NCI-H526 (cell line): Measurements from ENCODE around the gene CHST7.

Experiments
- DNase-seq, 2 experiments: peaks; one replicate each; lab custom pipeline; 2025; lab: John Stamatoyannopoulos, UW

Gene CHST7

DNA sequence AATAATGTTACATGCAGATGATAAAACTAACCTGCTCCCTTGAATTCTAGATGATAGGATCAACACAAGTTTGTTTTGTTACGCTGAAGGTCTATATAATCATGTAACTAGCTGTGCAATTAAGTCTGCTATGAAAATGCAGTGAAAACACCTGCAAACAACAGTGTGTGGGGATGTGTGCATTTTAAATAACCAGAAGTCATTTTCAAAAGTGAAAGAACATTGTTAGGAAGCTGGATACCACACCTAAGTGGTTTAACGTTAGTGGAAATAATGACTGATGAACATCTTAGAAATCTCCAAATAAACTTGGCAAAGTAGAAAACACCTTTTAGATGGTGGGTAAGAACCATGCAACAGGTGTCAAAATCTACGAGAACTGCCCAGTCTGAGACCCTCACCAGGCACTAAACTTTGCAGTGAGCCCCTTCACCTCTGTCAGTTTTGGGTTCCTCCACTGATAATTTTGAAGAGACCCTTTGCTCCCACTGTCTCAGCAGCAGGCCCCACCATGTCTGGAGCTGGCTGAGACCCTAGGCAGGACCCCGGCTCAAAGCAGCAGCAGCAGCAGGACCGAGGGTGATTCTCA is 36.6 kb downstream of the CHST7 start:
- DNase-seq = no peak

DNA sequence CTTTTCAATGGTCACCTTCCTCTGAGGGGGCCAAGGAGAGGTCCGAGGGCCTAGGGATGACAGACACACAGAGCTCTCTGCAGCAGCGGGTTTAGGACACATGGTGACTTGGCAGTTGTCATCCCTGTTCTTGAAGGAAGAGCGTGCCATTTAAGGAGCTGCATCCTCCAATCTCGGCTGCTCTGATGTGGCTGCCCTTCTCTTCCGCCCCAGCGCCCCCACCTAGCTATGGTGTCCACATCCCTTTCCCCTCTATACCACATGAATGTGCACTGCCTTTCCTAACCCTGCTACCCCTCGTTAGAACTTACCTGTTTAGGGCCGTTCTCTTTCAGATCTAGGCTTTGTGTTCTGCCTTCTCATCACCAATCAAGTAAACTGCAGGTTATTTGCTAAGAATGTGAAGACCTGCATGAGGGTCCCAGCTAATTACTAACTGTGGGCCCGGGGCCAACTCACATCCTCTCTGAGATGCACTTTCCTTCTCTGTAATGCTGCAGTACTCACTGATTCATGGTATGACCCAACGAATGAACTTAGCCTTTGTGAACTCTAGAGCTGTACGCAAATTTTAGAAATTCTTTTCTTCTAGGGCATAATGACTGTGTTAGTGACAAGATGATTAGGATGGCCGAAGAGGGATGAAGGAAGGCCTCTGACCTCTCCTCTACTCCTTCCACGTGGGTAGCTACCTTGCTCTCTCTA is 38.2 kb downstream of the CHST7 start:
- no peak for DNase-seq

DNA sequence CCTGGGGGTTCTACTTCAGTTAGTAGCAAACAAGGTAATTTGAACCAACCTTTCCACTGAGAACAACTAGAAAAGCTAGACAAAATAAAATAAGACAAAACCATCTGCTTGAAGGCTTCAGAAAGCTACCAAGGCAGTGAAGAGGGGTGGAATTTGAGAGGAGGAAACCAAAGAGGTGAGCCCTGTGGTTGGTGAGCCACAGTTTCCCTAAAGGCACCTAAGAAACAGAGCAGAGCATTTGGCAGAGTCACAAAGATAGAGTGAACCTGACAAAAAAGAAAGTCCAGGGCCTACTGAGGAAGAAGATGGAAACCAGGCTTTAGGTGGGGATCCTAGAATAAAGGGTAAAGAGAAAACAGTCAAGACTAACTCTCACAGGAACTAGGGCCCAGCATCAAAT is 44.3 kb downstream of the CHST7 start:
- DNase-seq = no peak

DNA sequence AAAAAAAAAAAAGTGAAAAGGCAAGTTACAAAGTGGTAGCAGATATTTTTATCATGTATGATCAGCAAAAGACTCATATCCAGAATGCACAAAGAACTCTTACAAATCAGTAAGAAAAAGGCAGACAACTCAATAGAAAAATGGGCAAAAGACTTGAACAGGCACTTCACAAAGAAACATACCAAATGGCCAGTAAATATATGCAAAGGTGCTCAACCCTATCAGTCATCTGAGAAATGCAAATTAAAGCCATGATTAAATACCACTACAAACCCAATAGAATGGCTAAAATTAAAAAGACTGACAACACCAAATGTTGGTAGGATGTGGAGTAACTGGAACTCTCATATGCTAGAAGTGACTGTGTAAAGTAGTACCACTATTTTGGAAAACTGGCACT is 45.4 kb downstream of the CHST7 start:
- no peak for DNase-seq

DNA sequence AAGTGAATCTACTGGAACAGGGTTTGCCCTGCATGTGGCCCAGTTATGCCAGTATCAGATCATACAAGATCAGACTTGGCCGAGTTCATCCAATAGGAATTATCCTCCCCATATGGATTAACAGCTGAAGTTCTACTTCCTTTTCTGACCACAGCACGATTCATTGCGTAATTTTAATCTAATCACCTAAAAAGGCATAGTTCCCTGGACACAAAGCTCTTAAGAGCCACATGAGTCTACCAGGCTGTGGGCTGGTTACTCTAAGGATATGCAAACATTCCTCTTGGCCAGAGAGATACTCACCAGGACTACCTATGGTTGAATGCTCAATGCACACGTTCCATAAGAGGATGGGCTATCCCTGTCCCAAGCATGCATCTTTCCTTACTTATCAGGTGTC is 46.9 kb downstream of the CHST7 start:
- no peak for DNase-seq

DNA sequence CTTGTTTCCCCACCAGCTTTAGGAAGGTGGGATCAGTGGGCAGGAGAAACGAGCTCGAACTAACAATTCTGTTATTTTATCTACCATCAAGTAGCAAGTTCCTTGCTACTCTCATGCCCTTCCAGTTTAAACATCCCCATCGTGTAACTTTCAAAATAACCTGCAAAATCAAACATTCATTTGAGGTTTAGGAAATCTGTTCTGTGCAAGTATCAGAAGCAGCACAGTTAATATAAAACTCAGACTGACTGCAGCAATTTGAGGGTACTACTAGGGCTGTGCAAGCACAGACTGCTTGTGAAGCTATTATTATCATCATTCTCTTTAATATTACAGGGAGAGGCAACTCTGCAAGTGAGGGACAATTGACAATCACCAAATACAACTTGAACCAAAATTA is 48.0 kb downstream of the CHST7 start:
- DNase-seq = no peak

DNA sequence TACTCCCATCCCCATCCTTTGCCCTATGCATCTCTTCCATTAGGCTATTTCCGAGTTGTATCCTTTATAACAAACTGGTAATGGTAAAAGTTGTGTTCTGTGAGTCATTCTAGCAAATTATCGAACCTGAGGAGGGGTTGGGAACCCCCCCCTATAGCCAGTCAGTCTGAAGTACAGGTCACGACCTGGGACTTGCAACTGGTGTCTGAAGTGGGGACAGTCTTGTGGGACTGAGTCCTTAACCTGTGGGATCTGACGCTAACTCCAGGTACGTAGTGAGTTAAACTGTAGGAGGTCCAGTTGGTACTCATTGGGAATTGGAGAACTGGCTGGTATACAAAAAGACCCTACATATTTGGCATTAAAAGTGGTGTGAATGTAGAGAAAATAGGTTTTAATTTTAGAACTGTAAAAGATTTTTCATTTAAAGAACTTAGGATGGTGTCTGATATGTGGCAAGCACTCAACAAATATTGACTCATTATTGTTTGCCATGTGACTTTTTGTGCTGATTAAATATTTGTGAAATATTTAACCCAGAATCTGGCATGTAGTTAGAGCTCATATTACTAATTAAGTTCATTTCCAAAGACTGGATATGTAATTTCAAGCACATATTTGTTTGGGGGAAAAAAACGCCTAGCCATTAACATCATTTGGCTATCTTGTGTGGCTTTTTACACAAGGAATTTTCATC is 50.7 kb downstream of the CHST7 start:
- DNase-seq = no peak

DNA sequence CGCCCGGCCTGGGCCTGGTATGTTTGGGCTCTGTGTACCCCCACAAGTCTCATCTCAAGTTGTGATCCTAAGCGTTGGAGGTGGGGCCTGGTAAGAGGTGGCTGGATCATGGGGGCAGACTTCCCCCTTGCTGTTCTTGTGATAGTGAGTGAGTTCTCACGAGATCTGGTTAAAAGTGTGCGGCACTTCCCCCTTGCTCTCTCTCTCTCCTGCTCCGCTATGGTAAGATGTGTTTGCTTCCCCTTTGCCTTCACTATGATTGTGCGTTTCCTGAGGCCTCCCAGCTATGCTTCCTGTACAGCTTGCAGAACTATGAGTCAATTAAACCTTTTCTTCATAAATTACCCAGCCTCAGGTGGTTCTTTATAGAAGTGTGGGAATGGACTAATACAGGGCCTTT is 53.0 kb downstream of the CHST7 start:
- DNase-seq = no peak

DNA sequence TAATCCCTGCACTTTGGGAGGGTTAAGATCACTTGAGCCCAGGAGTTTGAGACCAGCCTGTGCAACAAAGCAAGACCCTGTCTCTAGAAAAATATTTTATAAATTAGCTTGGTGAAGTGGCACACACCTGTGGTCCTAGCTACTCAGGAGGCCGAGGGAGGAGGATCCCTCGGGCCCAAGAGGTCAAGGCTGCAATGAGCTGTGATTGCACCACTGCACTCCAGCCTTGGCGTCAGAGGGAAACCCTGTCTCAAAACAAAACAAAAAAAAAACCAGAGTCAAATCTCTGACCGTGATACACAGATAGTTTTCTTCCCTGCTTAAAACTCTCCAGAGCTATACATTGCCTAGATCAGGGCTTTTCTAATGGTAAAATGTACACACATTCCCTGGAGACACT is 53.5 kb downstream of the CHST7 start:
- no peak for DNase-seq

DNA sequence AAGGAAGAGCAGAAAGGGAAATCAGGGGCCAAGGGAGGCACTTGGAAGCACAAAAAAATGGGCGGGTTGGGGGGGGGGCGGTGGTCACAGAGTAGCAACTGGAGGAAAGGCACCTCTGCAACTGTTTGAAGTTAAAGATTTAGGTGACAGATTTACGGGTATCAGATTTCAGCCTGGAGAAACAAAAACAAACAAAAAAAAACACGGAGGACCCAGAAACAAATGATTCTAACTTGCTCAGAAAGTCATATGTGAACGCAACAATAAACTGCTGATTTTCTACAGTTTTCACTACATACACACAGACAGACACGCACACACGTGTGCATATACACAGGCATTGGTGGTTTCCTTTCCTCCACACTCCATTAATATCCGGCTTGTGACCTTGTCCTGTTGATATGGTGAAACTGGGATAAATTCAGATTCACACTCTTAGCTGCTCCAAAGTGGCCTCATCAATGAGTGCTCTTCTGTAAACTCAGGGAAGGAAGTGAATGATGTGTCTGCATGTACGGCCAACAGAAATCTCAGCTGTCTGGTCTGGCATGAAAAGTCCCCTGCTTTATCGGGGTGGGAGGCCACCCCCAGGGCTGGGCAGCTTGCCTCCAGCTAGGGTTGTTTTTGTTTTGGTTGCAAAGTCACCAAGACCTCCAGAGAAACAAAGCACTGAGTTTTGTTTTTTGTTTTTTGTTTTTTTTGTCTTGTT is 54.3 kb downstream of the CHST7 start:
- no peak for DNase-seq

DNA sequence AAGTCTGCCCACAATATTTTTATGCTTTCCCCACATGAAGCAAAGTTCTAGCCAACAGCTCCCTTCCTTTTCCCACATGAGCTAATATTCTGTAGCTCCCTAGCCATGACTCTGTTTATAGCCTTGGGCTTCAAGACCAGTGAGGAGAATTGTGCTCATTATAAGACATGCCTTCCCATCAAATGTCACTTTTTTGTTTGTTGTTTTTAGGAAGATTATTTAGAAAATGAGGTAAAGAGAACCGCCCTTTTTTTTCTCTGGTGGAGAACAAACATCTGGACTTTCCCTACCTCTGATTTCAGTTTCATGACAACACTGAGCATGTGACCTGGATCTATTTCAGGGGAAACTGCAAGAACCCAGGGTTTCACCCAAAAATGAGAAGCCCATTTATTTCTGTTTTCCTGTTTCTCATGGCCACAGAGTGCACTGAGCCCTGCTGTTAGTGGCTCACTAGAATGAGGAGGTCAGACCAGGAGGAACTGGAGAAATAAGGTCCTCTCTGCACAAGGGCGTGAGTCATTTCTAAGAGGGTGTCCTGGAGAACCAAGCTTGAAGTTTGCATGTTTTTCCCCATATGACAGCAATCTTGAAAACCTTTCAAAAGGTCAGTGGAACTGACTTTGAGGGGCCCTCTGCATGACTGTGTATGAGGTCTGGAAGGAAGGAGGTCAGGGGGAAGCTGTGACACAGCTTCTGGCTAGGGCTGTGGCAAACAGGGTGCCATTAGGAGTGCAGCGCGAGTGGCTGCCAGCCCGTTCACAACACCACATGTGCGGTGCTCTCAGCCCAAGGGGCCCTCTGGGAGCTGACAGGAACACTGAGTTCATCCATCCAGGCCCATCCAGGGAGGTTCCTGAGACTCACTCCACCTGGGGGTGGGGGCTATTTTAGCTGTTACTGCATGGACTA is 55.2 kb downstream of the CHST7 start:
- DNase-seq = no peak

DNA sequence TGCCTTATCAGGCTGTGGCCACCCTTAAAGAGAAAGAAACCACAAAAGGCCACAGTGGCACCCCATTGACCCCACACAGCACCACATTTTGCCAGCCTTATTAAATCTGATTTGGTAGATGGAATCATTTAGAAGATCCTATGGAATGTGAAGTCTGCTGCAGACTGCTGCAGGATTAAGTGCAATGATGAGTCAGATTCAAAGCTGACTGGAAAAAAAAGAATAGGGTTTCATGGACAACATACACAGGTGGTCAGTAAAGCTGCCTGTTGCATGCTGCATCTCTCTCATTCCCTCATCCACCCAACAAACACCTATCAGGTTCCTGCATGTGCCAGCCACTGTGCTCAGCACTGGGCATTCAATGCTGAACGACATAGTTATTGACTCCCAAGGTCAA is 56.6 kb downstream of the CHST7 start:
- no peak for DNase-seq

DNA sequence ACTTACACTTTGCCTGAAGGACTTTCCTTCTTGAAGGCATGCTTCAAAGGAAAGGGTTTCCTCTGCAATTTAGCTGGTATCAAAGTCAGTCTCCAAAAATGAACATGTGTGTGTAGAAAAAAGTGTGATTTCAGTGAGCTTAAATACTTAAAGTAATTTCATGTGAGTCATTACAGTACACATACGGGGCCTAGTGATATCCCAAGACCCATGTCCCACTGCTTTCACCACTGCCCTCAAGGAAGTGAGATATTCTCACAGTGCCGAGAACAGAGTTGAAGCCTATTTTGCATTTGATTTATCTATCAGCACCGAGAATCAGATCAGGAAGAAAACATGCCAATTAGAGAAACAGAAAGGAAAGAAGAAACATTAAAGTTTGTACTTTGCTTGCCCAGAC is 61.0 kb downstream of the CHST7 start:
- DNase-seq = no peak

DNA sequence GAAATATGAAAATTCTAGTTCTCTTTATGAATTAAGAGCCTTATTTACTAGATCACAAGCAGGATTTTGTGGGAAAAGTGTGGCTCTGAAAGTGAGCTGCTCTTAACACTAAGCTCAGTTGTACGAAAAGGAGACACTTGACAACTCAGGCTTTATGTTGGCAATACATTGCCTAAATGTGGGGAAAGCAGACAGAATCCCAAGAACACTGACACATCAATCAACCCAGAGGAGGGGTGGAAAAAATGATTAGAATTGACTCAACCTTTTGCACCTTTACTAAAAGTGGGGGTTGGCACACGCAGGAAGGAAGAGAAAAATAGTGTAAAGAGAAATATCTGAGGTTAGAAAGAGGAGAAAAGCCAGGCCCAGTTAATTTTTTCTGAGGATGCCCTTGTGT is 61.6 kb downstream of the CHST7 start:
- DNase-seq = no peak

DNA sequence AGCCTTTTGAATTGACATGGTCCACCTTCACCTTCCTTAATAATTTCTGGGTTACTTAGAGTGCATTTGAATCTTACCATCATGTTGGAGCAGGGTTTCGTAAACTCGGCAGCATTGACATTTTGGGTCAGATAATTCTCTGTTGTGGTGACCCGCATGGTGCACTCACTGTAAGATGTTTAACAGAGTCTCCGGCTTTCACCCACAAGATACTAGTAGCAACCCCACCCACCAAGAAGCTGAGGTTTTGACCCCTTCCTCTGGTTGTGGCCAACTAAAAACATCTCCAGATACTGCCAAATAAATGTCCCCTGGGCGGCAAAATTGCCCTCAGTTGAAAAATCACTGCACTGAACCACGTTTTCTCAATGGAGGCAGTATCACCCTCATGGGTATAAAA is 62.7 kb downstream of the CHST7 start:
- DNase-seq = no peak

DNA sequence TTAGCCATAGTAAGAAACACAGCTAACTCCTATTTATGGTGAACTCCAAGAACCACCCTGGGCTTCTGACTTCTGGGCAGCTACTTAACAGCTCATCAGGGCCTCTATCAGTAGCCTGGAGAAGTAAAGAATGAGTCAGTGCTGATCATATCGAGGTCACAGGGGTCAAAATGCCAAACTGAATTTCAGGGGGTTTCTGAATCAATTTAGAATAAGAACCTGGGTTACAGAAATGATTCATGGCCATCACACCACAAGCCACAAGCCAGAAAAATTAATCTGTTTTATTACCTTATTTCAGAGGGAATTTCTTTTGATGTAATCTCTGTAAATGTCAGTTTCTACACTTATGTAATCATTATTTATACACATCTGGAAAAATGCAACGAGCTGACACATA is 64.4 kb downstream of the CHST7 start:
- DNase-seq = no peak

DNA sequence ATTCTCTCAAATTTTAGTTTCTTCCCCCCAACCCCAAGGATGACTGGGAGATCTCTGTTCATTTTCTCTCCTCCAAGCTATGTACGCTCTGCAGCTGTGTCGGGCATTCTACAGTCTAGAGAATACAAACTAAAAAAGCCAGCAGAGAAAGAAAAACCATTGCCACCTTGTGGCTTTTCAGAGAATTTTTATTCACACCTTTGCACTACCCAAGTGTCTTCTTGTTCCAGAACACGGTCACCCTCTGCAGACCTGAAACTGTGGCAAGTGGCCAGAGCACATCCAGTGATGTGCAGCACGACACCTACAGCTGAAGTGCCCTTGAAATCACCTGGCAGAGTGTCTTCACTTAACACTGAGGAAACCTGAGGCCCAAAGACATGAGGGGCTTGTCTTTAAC is 68.6 kb downstream of the CHST7 start:
- DNase-seq = peak; percentile 1 to 12

DNA sequence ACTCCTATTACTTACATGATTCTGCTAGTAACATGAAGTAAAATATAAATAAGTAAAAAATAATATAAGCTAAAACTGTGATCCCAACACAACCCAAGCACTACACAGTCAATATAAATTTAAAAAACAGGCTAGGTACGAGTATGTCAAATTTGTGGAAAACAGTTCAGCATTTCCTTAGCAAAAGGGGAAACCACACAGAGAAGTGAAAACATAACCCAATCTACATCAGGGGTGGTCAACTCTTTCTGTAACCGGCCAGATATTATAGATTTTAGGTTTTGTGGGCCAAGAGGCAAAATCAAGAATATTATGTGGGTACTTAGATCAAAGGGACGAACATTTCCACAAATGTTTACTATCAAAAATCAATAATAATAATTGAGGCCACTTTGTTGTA is 70.1 kb downstream of the CHST7 start:
- DNase-seq = no peak

DNA sequence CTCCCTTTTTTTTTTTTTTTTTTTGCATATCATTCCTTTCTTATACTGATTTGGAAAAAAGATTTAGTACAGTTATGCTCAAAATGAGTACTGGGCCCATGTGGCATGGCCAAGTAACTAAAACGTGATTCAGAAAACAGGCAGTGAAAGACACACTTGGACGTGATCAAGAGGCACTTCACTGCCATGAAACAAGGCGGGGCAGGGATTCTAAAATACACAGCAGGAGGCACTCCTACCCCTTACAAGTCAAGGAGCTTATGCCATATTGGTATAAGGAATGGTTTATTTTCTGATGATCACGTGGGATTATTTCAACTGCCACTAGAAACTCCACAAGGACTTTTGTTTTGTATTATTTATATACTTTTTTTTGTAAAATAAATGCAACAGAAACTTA is 72.0 kb downstream of the CHST7 start:
- DNase-seq = no peak

DNA sequence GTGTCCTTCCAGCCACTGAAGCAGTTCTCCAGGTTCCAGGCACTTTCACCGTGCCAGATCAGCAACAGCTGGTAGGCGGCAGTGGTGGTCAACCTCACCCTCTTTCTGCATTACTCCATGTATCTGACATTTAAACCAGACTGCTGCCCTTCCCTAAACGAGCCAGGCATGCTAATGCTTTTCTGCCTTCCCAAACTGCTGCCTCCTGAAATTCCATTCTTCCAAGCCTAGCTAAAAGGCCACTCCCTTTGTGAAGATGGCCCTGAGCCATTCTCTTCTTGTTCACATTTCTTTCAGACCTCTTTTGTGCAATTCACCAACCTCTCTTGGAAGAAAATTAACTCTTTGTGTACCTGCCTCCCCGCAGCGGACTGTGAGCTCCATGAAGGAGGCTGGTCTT is 73.7 kb downstream of the CHST7 start:
- no peak for DNase-seq
